GM10847 (cell line): ENCODE results near the gene GRAMD1A.

Experiments used
- POLR2A ChIP-seq: IDR thresholded peaks from 2 replicates; pipeline ENCODE4 v1.6.1; 2011; ENCODE audit not compliant: insufficient read length; ENCODE audit errors: extremely low read depth

GRAMD1A gene

GRCh38 chr19:35053667-35054293 is 53.7 kb downstream of the GRAMD1A start:
- TF ChIP-seq POLR2A, result no peak

- TF ChIP-seq POLR2A, result no peak
Measured at GRCh38 chr19:35054626-35055025, 54.5 kb downstream of the GRAMD1A start.

- no peak for TF ChIP-seq POLR2A
Measured at GRCh38 chr19:35055715-35056179, 55.6 kb downstream of the GRAMD1A start.

GRCh38 chr19:35056513-35057063 is 56.5 kb downstream of the GRAMD1A start:
- no peak for TF ChIP-seq POLR2A

- no peak for TF ChIP-seq POLR2A
Measured at GRCh38 chr19:35058370-35058769, 58.2 kb downstream of the GRAMD1A start.

- no peak for TF ChIP-seq POLR2A
Measured at GRCh38 chr19:35059006-35059798, 59.1 kb downstream of the GRAMD1A start.

GRCh38 chr19:35059799-35060091 is 59.6 kb downstream of the GRAMD1A start:
- TF ChIP-seq POLR2A, result no peak

- TF ChIP-seq POLR2A, result no peak
Measured at GRCh38 chr19:35060160-35060855, 60.2 kb downstream of the GRAMD1A start.

- TF ChIP-seq POLR2A, result no peak
Measured at GRCh38 chr19:35061583-35062373, 61.7 kb downstream of the GRAMD1A start.

- no peak for TF ChIP-seq POLR2A
Measured at GRCh38 chr19:35062942-35063341, 62.8 kb downstream of the GRAMD1A start.

GRCh38 chr19:35063940-35064818 is 64.1 kb downstream of the GRAMD1A start:
- TF ChIP-seq POLR2A, result no peak

GRCh38 chr19:35065574-35065973 is 65.5 kb downstream of the GRAMD1A start:
- TF ChIP-seq POLR2A, result no peak

- no peak for TF ChIP-seq POLR2A
Measured at GRCh38 chr19:35066121-35066520, 66.0 kb downstream of the GRAMD1A start.
